Fibroblast of skin of abdomen (primary cell): Measurements from ENCODE around the gene PLEKHA1.

Source experiments
- DNase-seq: peaks from one replicate; pipeline ENCODE4 v3.0.0-alpha.2; 2013

Gene PLEKHA1

DNA sequence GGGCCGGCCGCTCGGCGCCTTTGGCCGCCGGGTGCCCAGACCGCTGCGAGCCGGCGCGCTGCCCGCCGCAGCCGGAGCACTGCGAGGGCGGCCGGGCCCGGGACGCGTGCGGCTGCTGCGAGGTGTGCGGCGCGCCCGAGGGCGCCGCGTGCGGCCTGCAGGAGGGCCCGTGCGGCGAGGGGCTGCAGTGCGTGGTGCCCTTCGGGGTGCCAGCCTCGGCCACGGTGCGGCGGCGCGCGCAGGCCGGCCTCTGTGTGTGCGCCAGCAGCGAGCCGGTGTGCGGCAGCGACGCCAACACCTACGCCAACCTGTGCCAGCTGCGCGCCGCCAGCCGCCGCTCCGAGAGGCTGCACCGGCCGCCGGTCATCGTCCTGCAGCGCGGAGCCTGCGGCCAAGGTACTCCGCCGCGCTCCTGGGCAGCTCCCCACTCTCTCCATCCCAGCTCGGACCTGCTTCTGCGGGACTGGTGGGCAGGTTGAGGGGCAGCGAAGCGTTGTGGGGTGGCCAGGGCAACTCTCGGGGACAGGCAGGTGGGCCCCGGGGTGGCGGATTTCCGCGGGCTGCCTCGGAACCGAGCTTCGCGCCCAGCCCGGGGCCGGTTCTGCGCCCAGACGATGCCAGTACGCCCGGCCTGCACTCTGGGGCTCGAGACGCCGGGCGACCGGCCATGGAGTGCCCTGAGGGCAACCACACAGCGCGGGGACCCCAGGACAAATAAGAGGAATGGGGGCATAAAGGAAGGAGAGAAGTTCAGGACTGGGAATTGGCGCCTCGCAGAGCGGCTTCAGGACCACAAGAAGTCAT, 87.4 kb downstream of the PLEKHA1 start:
- no peak for DNase-seq

DNA sequence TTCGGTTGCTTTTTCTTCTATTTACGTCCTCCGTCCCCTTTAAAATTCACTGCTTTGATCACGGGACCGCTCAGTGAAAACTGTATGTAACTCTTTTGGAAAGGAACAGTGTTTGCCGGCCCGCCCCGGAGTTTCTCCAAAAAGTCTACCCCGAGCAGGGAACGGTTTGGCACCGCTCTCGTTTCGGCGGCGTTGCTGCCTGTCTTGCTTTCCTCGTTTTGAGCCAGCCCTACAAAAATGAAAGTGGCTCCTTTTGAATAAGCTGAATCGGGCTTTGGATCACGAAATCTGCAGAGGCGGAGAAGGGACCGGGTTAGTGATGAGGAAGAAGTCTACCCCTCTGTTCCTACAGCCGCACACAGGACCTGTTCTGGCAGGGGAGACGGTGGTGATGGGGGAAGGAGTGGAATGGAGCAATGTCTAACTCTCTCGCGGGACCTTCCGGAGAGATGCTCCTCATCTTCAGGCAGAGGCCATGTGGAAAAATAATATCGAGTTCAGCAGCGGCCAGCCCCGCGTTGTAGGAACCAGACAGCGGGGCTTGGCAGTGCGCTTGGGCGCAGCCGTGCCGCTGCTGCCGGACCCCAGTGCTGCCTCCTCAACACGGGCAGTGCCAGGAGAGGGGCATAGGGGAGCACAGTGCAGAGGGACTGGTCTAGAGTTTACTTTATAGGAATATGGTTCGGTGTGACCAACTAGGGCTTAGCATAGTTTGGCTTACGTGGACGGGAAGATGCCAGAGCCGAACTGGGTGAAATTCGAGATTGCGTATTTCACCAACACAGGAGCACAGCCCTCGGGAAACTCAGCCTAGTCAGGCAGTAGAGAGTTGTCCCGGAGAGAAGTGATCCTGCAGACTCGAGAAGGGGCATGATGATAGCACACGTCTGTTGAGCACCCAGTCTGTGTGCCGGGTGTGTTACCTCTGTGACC, 88.3 kb downstream of the PLEKHA1 start:
- DNase-seq, result peak; percentile 47

DNA sequence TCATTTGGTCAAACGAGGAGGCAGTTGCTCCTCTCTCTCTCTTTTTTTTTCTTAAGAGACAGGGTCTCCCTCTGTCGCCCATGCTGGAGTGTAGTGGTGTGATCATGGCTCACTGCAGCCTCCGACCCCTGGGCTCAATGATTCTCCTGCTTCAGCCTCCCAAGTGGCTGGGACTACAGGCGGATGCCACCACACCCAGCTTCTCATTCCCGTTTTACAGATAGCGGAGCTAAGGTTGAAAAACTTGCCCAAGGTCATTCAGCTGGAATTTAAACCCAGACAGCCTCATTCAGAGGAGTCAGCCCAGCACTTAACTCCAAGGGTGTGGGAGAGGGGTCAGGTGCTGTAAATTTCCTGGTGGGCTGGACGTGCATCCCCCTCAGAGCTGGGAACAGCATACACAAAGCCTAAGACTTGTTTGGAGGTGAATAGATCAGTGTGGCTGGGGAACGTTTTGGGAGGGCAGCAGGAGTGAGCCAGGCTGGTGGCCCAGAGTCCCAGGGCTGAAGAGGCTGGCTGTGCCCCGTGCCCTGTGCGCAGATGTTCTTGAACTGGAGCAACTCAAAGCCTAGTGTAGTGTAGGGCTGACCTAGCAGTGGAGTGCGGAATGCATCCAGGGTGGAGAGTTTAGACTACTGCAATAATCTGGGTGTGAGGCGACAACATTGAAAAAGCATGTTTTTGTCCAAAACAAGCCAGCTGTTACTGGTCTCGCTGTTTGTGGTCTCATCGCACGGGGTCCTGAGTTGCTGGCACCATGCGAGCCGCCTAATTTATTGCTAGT, 89.2 kb downstream of the PLEKHA1 start:
- no peak for DNase-seq

DNA sequence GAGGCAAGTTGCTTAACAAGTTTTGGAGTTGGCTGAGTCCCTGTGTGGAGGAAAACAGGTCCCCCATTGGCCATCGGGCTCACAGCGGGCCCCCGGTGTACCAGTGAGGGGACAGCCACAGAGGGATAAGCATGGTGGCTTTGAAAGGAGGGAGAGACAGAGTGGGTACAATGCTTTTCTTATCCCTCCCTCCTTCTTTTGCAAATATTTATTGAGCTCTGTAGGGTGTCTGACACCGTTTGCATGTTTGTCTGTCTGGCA, 89.7 kb downstream of the PLEKHA1 start:
- no peak for DNase-seq

DNA sequence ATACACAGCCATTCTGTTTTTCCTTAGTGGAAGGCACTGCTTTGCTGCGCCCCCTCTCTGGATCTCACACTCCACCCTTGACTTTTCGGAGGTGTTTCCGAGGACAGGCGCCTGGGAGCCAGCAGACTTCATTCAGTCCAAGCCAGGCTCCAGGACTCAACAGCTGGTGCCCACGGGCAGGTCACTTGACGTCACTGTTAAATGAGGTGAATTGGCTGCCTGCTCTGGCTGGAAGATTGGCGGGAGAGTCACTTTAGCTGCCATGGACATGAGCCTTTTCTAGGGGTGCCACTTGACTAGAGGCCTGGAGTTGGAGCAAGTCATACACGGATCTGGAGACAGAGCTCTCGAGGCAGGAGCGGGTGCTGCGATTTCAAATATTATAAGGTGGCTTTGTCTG, 90.1 kb downstream of the PLEKHA1 start:
- no peak for DNase-seq

DNA sequence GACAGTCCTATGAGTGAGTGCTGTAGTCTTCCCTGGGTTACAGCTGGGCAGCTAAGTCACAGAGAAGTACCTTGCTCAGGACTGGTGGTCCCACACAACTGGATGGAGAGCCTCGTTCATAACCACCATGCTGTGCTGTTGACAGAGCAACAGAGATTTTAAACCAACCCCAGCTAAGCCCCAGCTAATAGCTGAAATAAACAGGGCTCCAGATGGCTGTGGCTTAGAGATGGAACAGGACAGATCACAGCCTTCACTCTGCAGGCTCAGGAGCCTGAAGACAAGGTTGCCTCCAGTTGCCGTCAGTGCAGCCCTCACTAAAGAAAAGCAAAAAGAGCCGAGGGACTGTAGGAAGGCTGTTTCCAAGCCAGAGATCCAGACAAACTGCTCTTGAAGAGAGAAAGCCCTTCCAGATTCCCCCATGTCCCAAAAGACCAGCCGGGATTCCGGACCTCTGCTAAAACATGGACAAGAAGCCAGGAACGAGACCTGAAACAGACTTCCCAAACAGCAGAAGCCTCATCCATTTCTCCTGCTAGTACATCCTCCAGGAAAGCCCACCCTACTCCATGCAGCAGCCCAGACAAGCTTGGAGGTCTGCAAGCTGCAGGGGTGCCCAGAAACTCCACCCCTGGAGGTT, 91.0 kb downstream of the PLEKHA1 start:
- no peak for DNase-seq

DNA sequence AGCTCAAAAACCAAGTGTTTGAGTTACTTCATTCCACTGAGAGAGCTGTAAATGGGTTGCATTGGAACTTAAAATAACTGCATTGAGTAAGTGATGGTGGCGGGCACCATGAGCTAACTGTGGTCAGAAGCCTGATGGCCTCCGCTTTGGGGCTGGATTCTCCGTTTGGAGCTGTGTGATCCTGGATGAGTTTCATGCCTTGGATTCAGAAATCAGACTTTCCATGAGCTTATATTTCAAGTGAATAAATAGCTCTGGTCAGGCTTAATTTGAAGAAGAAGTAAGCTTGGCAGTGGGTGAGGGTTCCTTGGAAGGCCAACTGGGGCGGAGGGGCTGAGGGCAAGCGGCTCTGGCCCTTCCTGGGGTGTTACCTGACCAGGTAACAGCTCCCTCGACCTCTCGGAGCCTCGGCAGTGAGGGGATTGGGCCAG, 92.5 kb downstream of the PLEKHA1 start:
- no peak for DNase-seq

DNA sequence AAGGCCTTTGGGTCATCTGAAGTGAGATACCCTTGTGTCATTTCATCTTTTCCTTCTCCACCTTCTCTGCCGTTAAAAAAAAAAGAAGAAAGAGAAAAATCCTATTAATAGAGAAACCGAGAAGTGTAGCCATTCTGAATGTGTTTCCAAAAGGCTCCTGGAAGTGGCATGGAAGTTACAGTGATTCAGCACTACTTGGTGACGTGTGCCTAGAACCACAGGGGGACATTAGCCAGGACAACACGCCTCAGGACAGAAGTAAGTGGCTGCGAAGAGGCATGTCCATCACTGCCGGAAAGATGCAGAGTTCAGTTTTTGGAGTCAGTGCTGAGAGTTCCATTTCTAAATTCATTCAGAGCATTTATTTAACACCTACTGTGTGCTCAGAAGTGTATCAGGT, 93.2 kb downstream of the PLEKHA1 start:
- DNase-seq, result no peak

DNA sequence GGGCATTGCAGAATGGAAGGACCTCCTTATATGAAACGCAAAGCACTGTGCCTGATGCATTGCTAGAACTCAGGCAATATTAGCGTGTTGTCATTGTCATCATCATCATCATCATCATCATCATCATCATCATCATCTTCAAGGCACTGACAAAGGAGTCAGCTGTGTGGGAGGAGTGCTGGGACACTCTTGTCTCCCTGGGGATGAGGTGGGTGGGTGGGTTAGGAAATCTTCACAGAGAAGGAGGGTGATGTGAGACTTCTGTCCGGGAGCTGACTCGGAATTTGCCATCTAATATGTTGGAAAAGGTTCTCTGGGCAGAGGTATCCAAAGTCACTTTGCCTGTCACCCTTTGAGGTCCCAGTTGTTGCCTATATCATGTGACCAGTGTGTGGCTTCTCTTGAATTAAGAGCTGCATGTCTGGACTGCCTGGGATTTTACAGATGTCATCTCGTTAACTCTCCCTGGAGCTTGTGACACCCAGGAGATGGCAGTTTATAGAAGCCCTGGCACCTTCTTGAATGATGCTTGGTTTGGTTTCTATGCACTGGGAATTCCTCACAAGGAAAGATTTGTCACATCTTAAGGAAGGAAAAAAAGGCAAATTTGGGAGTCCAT, 93.9 kb downstream of the PLEKHA1 start:
- DNase-seq, result no peak

DNA sequence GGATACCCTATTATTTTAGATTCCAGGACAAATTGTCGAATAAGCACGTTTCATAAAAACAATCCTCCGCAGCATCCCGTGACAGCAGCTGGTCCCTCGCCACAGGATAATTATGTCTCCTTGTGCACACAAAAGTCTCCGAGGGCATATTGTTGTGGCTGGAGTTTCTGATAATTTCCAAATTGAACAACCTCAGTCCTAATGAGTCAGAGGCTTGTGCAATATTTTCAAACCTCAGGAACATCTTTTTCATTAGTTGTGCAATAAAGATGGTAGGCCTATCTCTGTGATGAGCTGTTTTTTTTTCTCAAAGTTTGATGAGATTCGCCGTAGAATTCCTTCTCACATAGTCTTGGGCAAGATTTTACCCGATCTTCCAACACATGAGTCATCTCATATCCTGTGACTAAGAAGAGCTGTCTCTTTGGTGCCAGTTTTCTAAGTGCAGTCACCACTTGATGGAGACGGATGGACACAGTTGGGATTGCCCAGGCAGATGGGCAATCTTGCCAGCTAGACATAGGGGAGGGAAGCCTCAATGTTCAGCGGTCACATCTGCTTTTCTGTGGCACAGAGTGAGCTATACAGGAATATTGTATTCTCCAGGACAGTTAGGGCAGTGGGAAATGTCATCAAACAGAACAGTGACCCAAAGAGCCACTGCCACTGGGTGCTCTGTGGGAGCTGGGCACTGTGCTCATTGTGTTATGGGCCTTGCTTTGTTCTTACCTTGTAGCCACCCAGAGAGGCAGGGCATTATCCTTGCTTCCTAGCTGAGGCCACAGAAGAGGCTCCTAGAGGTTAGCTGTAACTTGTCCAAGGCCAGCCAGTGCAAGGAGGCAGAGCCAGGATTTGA, 94.6 kb downstream of the PLEKHA1 start:
- DNase-seq, result peak; percentile 98

DNA sequence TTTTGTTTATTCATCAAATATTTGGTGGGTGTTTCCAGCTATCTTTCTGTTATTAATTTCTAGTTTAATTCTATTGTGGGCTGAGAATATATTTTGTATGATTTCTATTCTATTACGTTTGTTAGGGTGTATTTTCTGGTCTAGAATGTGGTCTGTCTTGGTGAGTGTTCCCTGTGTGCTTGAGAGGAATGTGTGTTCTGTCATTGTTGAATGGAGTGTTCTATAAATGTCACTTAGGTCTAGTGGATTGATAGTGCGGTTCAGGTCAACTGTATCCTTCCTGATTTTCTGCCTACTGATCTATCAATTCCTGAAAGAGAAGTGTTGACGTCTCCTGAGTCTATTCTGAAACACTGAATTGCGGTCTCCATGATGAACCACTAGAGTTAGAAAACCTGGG, 95.3 kb downstream of the PLEKHA1 start:
- DNase-seq, result no peak

DNA sequence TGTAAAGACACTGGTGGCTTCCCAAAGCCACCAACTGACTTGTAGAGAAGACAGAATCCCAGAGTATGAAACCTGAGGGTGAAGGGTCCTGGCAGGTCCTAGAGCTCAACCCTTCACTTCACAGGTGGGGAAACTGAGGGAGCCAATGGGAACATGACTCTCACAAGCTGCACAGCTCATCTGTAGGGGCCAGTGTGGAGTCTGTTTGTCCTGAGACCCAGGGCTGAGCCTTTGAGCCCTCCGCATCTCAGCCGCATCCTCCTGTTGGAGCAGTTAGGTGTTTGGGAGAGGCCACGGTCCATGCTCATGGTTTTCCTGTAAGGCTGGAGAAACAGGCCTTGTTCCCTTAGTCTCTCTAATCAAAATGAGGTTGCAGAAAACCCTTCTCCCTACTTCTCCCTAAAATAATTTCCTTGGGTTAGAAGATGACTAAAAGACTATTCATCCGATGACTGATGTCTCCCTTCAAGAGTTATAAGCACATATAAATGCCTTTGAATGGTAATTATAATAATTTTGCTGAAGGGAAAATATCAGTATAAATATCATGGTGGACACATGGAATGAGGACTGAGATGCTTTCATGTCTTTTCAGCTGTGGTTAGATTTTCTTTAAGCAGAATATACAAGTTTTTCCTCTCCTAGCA, 97.1 kb downstream of the PLEKHA1 start:
- peak; percentile 71 for DNase-seq

DNA sequence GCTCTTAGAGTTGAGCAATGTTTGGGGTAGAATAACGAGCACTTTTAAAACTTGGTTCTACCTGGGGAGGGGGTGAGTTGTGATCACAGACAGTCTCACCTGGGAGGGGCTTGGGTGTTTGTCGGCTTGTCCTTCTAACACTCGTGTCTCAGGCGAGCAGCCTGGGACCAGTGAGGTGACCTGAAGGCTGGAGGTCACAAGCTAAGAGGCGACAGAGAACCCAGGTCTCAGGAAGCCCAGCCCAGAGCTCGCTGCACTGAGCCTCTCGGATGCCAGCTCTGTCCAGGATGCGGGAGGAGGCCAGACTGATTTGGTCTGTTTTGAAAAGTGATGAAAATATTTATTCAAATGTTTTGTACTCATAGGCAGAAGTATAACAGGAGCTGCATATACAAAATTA, 98.6 kb downstream of the PLEKHA1 start:
- DNase-seq, result no peak

DNA sequence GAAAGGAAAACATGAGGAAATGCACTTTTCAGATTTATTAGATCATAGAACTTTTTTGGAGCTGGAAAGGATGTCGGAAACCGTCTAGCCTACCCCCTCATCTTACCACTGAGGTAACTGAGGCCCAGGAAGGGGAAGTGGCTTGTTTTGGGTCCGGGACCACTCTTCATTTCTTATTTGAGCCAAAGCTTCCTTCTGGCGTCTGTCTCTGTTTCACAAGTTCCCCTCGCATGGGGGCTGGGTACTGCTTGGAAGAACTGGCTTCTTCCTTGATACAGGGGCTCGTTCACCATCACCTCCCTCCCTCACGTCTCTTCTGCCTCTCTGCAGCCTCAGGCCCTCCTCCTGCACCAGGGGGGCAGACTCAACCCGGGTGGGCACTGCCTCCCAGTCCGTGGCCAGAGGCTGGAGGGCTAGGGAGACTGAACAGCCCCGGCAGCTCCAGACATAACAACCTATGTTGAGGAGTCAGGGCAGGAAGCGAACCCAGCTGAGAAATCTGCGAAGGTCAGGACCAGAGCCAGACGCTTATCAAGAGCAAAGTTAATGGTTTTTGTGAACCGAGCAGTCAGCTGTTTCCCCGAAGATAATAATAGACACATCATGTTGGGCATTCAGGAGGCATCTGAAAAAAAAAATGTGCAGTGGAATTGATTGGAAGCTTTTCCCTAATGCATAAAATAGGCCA, 99.8 kb downstream of the PLEKHA1 start:
- no peak for DNase-seq

DNA sequence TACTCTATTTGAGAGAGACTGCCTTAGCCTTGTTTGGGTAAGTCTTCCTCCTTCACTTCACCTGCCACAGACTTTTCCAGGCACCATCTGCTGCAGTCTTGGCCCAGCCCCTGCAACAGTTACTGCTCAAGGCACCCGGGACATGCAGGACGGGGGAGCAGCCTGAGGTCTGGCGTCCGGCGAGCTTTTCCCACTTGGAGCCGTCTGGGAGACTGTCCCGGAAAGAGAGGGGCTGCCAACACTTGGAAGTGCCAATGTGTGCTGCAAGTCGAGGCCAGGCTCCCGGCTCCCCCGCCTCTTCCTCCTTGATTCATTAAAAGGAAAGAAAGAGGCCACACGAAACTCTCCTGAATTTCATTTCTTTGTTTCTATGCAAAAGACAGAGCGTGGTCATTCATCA, 100.6 kb downstream of the PLEKHA1 start:
- DNase-seq, result no peak

DNA sequence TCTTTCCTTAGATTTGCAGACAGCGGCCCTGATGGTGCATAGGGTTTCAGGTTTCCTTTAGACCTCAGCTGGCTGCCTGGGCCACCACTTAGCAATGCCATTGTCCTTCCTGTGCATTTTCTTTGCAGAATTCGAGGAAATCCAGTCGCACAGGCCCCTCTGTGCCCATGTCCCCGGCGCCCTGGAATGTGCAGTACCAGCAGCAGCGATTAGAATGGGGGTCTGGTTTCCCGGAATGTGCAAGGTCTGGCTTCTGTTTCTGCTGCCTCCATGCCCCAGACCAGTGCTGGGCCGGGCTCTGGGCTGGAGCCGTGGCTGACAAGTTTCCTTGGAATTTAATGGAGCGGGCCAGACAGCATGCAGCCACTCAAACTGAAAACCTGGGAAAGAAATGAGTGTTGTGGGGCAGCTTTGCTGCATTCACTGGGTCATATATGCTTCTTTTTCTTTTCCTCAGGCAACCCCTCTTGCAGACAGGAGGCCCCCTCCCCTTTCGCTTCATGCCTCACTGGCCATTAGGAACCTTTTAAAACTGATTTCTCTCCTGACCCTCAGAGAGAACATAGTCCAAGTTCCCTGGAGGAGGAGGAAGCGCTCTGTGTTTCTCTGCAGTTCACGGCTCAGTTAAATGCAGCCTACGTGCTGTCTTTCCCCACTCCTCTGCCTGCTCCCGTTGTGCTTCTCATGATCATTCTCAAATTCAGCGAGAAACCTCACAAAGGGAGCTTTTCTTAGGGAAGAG, 101.3 kb downstream of the PLEKHA1 start:
- peak; percentile 50 for DNase-seq

DNA sequence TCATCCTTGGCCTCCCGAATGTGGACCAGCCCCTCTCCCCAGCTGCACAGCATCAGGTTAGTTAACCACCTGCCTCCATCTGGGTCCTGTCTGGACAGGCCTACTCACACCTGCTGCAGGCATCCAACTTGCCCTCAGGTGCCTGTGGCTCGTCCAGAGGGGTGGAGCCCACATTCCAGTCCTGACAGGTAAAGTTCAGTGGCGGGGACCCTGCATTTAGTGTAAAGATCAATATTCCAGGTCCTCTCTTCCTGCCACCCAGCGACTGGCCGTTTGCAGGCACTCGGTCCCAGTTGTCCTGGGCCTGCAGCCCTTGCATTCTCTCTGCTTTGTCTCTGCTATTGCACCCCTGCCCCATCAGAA, 101.8 kb downstream of the PLEKHA1 start:
- no peak for DNase-seq

DNA sequence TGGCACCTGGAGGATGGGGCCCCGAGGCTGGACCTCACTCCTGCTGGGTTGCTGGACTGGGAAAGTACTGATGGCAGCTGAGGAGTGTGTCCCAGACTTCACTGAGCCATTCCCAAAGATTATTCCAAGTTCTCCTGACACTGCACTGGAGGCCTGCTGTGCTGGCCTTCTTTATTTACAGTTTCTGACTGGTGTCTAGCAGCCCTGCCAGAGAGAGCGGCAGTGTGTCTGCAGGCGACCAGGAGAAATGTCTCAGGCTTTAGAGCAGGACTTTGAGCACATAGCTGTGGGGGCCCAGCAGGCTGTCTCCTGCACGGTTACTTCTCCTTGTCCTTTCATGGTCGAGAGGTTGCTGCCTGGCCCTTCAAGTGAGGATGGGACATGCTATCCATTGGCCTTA, 102.9 kb downstream of the PLEKHA1 start:
- no peak for DNase-seq

DNA sequence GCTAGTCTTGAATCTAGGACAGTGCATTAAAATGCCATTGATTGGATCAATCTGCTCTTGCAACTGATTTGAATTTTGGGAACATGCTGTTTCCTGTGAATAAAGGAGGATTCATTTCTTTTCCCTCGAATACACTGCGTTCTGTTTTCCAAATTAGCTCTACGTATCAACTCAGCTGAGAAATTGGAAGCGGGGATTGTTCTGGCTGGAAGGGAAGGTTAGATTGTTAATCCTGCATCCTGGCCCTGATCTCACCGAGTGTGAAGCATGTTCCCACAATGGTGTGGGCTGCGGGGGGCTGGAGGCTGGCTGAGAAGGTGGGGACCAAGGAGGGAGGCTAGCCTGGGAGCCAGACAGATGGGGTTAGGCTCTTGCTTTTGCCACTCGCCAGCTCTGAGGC, 104.5 kb downstream of the PLEKHA1 start:
- DNase-seq, result no peak
